ENCODE measurements around the gene MGRN1.

MGRN1 gene

DNA sequence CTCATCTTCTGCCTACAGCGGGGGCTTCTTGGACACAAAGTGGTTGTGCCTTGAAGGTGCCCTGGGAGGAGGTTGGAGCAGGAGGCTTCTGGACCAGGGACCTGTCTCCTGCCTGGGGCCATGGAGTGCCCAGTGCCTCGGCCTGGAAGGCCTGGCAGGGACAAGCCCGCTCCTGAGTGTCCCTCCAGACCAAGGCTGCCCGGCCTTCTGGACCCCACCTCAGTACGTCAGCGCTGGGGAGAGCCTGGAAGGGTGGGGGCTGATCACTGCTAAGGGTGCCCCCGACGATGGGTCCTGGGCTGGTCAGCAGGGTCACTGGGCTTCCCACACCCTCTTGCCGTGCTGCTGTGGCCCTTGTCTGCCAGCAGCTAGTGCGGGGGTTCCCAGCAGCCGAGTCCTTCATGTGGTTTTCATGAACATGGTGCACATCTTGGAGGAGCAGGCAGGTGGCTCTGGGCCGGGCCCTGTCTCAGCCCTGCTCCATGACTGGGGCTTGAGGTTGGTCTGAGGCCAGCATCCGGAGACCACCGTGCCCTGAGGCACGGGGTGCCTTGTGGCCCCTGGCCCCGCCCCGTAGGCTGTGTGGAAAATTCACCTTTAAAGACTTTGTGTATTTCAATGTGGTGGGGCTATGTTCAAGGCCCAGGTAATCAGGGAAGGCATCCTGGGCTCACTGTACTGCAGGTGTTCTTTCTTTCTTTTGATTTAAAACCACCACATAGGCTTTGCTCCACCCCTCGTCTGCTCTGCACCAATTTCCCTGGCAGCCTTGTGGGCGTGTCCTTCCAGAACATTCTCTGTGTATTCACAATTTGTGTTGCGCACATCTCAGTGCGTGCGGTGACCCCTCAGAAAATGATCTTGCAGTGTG is 22.4 kb downstream of the MGRN1 start:
- no peaks in the 10 kb centered on the region for H3K27me3 ChIP-seq (ENCODE audit: insufficient read depth, low read length, poor library complexity)
- H3K9ac ChIP-seq (ENCODE audit: low read depth, low read length): no peak overlapping the region
- H4K20me1 ChIP-seq (ENCODE audit: insufficient read depth, low read length): peaks cover 54% of the 10 kb centered on the region
- DNase-seq: no peak
- no peak for ATAC-seq (ENCODE audit: insufficient read depth, low read depth)
- H3K4me3 ChIP-seq (ENCODE audit: low read depth in 1 of 2, low read length in 2 of 2): no peak overlapping the region
- no peaks in the 10 kb centered on the region for H3K4me1 ChIP-seq (ENCODE audit: insufficient read depth, low read length)
- H2AFZ ChIP-seq (ENCODE audit: low read depth, low read length): no peak overlapping the region
- peaks cover 63% of the 10 kb centered on the region for H3K79me2 ChIP-seq (ENCODE audit: insufficient read depth, low read length)
- H3K9me3 ChIP-seq (ENCODE audit: insufficient read depth, low read length, severe bottlenecking): no peaks in the 10 kb centered on the region
- peaks cover 29% of the 10 kb centered on the region for H3K36me3 ChIP-seq (ENCODE audit: insufficient read depth, low read length)
- TF ChIP-seq, protein P1, sequence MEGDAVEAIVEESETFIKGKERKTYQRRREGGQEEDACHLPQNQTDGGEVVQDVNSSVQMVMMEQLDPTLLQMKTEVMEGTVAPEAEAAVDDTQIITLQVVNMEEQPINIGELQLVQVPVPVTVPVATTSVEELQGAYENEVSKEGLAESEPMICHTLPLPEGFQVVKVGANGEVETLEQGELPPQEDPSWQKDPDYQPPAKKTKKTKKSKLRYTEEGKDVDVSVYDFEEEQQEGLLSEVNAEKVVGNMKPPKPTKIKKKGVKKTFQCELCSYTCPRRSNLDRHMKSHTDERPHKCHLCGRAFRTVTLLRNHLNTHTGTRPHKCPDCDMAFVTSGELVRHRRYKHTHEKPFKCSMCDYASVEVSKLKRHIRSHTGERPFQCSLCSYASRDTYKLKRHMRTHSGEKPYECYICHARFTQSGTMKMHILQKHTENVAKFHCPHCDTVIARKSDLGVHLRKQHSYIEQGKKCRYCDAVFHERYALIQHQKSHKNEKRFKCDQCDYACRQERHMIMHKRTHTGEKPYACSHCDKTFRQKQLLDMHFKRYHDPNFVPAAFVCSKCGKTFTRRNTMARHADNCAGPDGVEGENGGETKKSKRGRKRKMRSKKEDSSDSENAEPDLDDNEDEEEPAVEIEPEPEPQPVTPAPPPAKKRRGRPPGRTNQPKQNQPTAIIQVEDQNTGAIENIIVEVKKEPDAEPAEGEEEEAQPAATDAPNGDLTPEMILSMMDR (IDR thresholded peaks at IDR 0.05; ENCODE audit: borderline replicate concordance, extremely low read depth, low read length, poor library complexity, severe bottlenecking): no peak
- no peak for TF ChIP-seq EZH2 (IDR thresholded peaks at IDR 0.05; ENCODE audit: borderline replicate concordance, low read depth, low read length, severe bottlenecking)
- no peak overlapping the region for H3K27ac ChIP-seq (ENCODE audit: low read length)
- no peak overlapping the region for H3K4me2 ChIP-seq (ENCODE audit: insufficient read depth, low read length)

DNA sequence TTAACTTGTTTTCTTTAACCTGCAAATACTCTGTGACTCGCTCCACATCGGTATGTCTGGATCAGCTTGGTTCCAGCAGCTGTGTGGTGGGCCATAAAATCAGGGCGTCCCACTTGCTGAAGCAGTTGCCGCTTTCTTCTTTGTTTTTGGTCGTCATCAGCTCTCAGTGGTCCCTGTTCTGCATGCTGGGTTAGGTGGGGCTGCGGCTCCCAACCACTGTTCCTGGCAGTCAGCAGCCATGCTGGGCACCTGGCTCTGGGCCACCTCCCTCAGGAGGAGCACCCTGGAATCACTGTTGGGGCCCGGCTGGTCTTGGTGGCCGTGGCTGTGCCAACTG is 23.0 kb downstream of the MGRN1 start:
- no peak overlapping the region for H3K4me3 ChIP-seq (ENCODE audit: low read depth in 1 of 2, low read length in 2 of 2)
- no peaks in the 10 kb centered on the region for H3K4me1 ChIP-seq (ENCODE audit: insufficient read depth, low read length)
- H3K27ac ChIP-seq (ENCODE audit: low read length): no peak overlapping the region
- H3K9me3 ChIP-seq (ENCODE audit: insufficient read depth, low read length, severe bottlenecking): no peaks in the 10 kb centered on the region
- no peak for ATAC-seq (ENCODE audit: insufficient read depth, low read depth)
- DNase-seq: no peak
- peaks cover 35% of the 10 kb centered on the region for H3K36me3 ChIP-seq (ENCODE audit: insufficient read depth, low read length)
- no peak overlapping the region for H2AFZ ChIP-seq (ENCODE audit: low read depth, low read length)
- H3K27me3 ChIP-seq (ENCODE audit: insufficient read depth, low read length, poor library complexity): no peaks in the 10 kb centered on the region
- H3K9ac ChIP-seq (ENCODE audit: low read depth, low read length): no peak overlapping the region
- peaks cover 57% of the 10 kb centered on the region for H3K79me2 ChIP-seq (ENCODE audit: insufficient read depth, low read length)
- peaks cover 56% of the 10 kb centered on the region for H4K20me1 ChIP-seq (ENCODE audit: insufficient read depth, low read length)
- no peak for TF ChIP-seq EZH2 (IDR thresholded peaks at IDR 0.05; ENCODE audit: borderline replicate concordance, low read depth, low read length, severe bottlenecking)
- TF ChIP-seq, protein P1 (IDR thresholded peaks at IDR 0.05; ENCODE audit: borderline replicate concordance, extremely low read depth, low read length, poor library complexity, severe bottlenecking): no peak
- H3K4me2 ChIP-seq (ENCODE audit: insufficient read depth, low read length): no peak overlapping the region

DNA sequence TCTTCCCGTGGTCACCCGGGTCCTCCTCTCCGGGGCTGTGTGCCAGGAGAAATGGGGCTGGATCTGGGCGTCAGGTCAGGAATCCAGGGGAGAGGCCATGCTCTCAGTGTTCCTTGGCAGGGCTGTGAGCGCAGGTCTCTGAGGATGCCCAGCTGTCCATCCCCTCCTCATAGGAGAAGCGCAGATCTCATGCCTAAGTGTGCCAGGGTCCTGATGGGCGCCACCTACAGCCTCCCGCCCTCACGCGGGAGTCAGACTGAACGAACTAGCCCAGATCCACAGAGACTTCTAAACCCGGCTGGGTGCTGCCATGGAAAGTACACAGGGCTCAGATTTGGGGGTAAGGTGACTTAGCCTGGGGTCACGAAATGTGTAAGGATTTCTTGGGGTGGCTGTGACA is 24.3 kb downstream of the MGRN1 start:
- TF ChIP-seq EZH2 (IDR thresholded peaks at IDR 0.05; ENCODE audit: borderline replicate concordance, low read depth, low read length, severe bottlenecking): no peak
- TF ChIP-seq, protein P1 (IDR thresholded peaks at IDR 0.05; ENCODE audit: borderline replicate concordance, extremely low read depth, low read length, poor library complexity, severe bottlenecking): peak; percentile 23
- Histone ChIP-seq H3K36me3 (ENCODE audit: insufficient read depth, low read length) (peaks cover 44% of the 10 kb centered on the region), H3K4me2 (ENCODE audit: insufficient read depth, low read length) (no peak overlapping the region), H2AFZ (ENCODE audit: low read depth, low read length) (no peak overlapping the region), H3K4me1 (ENCODE audit: insufficient read depth, low read length) (no peaks in the 10 kb centered on the region), H4K20me1 (ENCODE audit: insufficient read depth, low read length) (peaks cover 53% of the 10 kb centered on the region), H3K9ac (ENCODE audit: low read depth, low read length) (no peak overlapping the region), H3K79me2 (ENCODE audit: insufficient read depth, low read length) (peaks cover 44% of the 10 kb centered on the region), H3K4me3 (ENCODE audit: low read depth in 1 of 2, low read length in 2 of 2) (no peak overlapping the region), H3K27ac (ENCODE audit: low read length) (no peak overlapping the region), H3K9me3 (ENCODE audit: insufficient read depth, low read length, severe bottlenecking) (no peaks in the 10 kb centered on the region), H3K27me3 (ENCODE audit: insufficient read depth, low read length, poor library complexity) (no peaks in the 10 kb centered on the region)
- no peak for ATAC-seq (ENCODE audit: insufficient read depth, low read depth)
- no peak for DNase-seq
